HCT116 (cell line): ENCODE data around the gene ITLN1. TPM values are rescaled to one million over a fixed set of nuclear protein-coding genes. Genes with fewer than 3 reads are reported as not detected.

Source experiments
- ATAC-seq: fragments of 200-7000 bp; cut with Tn5 transposase; 2 replicates; pipeline ENCODE4 v1.9.1; 2020; ENCODE audit warnings: mild to moderate bottlenecking, moderate library complexity
- BruUV-seq: library from RNA; stranded (reverse); fragments of 400-500 nt; replicated peaks from 2 replicates; lab custom pipeline; 2021; lab: Mats Ljungman, UMichigan
- CTCF ChIA-PET: fragments of 300-600 bp; sonication (Branson Sonifier 250); formaldehyde crosslinking; loops from one replicate; lab custom pipeline; 2021; ENCODE audit warnings: antibody characterized with exemption; lab: Charles Lee
- POLR2A ChIA-PET: fragments of 300-600, 350-600 bp; sonication (Branson Sonifier 250); formaldehyde crosslinking; loops from one replicate; lab custom pipeline; 2021; ENCODE audit warnings: antibody characterized with exemption; lab: Charles Lee
- RAD21 ChIA-PET, 2 experiments: fragments of 300-600 bp; sonication (Branson Sonifier 250); formaldehyde crosslinking; loops; one replicate each; lab custom pipeline; 2023; ENCODE audit warnings: low total read pairs in 2 of 2; ENCODE audit not compliant: uncharacterized antibody in 2 of 2, unreplicated experiment in 2 of 2, low non-redundant PET in 1 of 2; lab: Charles Lee
- DNase-seq: peaks from one replicate; pipeline ENCODE4 v3.0.0-alpha.2; 2010; ENCODE audit warnings: low read depth, low spot score
- H2AFZ ChIP-seq: fragments of 200-600 bp; shearing (Covaris generic), sonication (generic); 2 replicates; pipeline ENCODE4 v1.6.1; 2017; ENCODE audit warnings: low read depth, mixed run types, mixed read lengths, antibody characterized with exemption, low read length; ENCODE audit not compliant: poor library complexity, severe bottlenecking
- H3K27ac ChIP-seq: 2 replicates; pipeline ENCODE4 v1.5.1; 2012; ENCODE audit warnings: low read depth, low read length
- H3K27me3 ChIP-seq: fragments of 200-600 bp; sonication (generic); 2 replicates; pipeline ENCODE4 v1.6.1; 2016; ENCODE audit warnings: mixed run types, low read length, mixed read lengths; ENCODE audit not compliant: insufficient read depth
- H3K36me3 ChIP-seq, 2 experiments: fragments of 200-500 bp in 1 of 2; fragments of 200-600 bp in 1 of 2; sonication (Bioruptor generic) in 1 of 2; sonication (generic) in 1 of 2; 2 replicates each; pipeline versions ENCODE4 v1.5.1 to v1.6.1; 2014 to 2016; ENCODE audit warnings: low read length in 2 of 2, inconsistent platforms in 1 of 2, mixed read lengths in 1 of 2, mixed run types in 1 of 2; ENCODE audit not compliant: insufficient read depth in 2 of 2, control insufficient read depth in 1 of 2
- H3K4me1 ChIP-seq, 2 experiments: fragments of 200-600 bp in 1 of 2; sonication (generic) in 1 of 2; 2 replicates each; pipeline versions ENCODE4 v1.5.1 to v1.6.1; 2012 to 2017; ENCODE audit warnings: low read length in 2 of 2, inconsistent platforms in 1 of 2, mild to moderate bottlenecking in 1 of 2, mixed read lengths in 1 of 2, mixed run types in 1 of 2, moderate library complexity in 1 of 2; ENCODE audit not compliant: insufficient read depth in 2 of 2, control insufficient read depth in 1 of 2
- H3K4me2 ChIP-seq: fragments of 200-600 bp; sonication (generic); 2 replicates; pipeline ENCODE4 v1.6.1; 2017; ENCODE audit warnings: mixed run types, low read length, mixed read lengths
- H3K4me3 ChIP-seq, 2 experiments: fragments of 200-600 bp in 1 of 2; sonication (generic) in 1 of 2; replicated peaks in 1 of 2; 2 replicates each; pipeline ENCODE4 v1.5.1; 2011 to 2016; ENCODE audit warnings: low read length in 2 of 2, control low read depth in 1 of 2, low read depth in 1 of 2, mild to moderate bottlenecking in 1 of 2, mixed read lengths in 1 of 2, mixed run types in 1 of 2
- H3K79me2 ChIP-seq: fragments of 200-600 bp; sonication (generic); 2 replicates; pipeline ENCODE4 v1.6.1; 2017; ENCODE audit warnings: mild to moderate bottlenecking, mixed run types, low read length, moderate library complexity, mixed read lengths; ENCODE audit not compliant: insufficient read depth
- H3K9ac ChIP-seq: fragments of 200-600 bp; sonication (generic); 2 replicates; pipeline ENCODE4 v1.6.1; 2016; ENCODE audit warnings: low read length, mixed read lengths
- H3K9me2 ChIP-seq: fragments of 200-600 bp; sonication (generic), shearing (Covaris generic); 2 replicates; pipeline ENCODE4 v1.6.1; 2017; ENCODE audit warnings: mixed run types, mild to moderate bottlenecking, moderate library complexity; ENCODE audit not compliant: insufficient read depth
- H3K9me3 ChIP-seq, 2 experiments: fragments of 200-500 bp in 1 of 2; fragments of 200-600 bp in 1 of 2; sonication (Bioruptor generic) in 1 of 2; sonication (generic) in 1 of 2; 2 replicates each; pipeline ENCODE4 v1.6.1; 2014 to 2017; ENCODE audit warnings: low read length in 2 of 2, mixed read lengths in 2 of 2, inconsistent platforms in 1 of 2, low read depth in 1 of 2, mild to moderate bottlenecking in 1 of 2, mixed run types in 1 of 2, moderate library complexity in 1 of 2; ENCODE audit not compliant: control insufficient read depth in 1 of 2, insufficient read depth in 1 of 2
- H4K20me1 ChIP-seq: fragments of 200-600 bp; sonication (generic), shearing (Covaris generic); 2 replicates; pipeline ENCODE4 v1.6.1; 2017; ENCODE audit warnings: mixed run types, mild to moderate bottlenecking, moderate library complexity; ENCODE audit not compliant: insufficient read depth
- CEBPB ChIP-seq: IDR thresholded peaks from 2 replicates; pipeline ENCODE4 v1.6.1; 2012; ENCODE audit warnings: low read depth
- ELF1 ChIP-seq: IDR thresholded peaks from 2 replicates; pipeline ENCODE4 v1.6.1; 2012; ENCODE audit warnings: low read depth, borderline replicate concordance
- FOSL1 ChIP-seq: IDR thresholded peaks from 2 replicates; pipeline ENCODE4 v1.6.1; 2012; ENCODE audit warnings: low read depth
- JUND ChIP-seq: IDR thresholded peaks from 2 replicates; pipeline ENCODE4 v1.6.1; 2012
- RAD21 ChIP-seq: IDR thresholded peaks from 2 replicates; pipeline ENCODE4 v1.6.1; 2012; ENCODE audit warnings: low read depth, mild to moderate bottlenecking
- SIN3A ChIP-seq: IDR thresholded peaks from 2 replicates; pipeline ENCODE4 v1.6.1; 2012; ENCODE audit warnings: low read depth
- SRF ChIP-seq: IDR thresholded peaks from 2 replicates; pipeline ENCODE4 v1.6.1; 2012; ENCODE audit warnings: low read depth
- ZFX ChIP-seq: fragments of 450-650 bp; IDR thresholded peaks from 2 replicates; pipeline ENCODE4 v1.6.1; 2017
- intact Hi-C: fragments of 100-400 bp; cut with micrococcal nuclease; formaldehyde crosslinking; loops from 2 replicates; pipeline ENCODE4 v1.10.0; 2022
- total RNA-seq: library from RNA; stranded (reverse); gene quantifications from one replicate; pipeline ENCODE4 v1.2.1, GENCODE V29; 2021; ENCODE audit not compliant: unreplicated experiment
- TF ChIP-seq, protein P1 (sequence below): IDR thresholded peaks from 2 replicates; pipeline ENCODE4 v1.6.1; 2012; ENCODE audit warnings: low read depth

The ITLN1 gene
- total RNA-seq, 1 experiment from 2014 or later, result not detected

DNA sequence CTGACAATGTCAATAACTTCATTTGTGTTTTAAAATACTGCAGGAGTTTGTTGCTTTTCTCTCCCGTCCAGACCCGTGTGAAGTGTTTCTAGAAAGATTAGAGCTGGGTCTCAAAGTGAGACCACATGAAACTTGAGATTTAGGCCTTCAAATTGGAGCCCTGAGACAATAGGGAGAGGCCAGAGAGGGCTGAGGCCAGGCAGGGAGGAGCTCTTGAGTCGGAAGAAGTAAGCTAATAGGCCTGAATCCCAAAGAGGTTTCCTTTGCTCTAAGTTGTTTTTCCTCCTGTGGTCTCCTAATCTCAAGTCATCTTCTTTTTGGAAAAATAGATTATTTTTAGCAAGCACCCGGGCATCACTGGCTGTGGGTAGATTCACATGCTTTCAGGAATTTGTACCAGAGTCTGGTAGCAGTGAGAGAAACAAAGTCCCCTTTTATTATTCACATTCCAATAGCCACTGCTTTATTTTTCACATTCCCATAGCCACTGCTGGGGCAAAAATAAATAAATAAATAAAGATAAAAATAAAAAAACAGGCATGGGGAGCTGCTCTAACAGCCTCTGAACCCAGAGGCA is 47.9 kb downstream of the ITLN1 start:
- 0 out of 4 replicates have a peak, but pooled peaks cover 0 to 3% of the 10 kb centered on the region in 2 experiments for H3K4me1 ChIP-seq
- H3K27ac ChIP-seq, result no peak overlapping the region
- no peaks in the 10 kb centered on the region for H3K36me3 ChIP-seq
- no peak overlapping the region for H3K4me3 ChIP-seq
- no peaks in the 10 kb centered on the region for H3K9me3 ChIP-seq
- H3K4me2 ChIP-seq, result no peak overlapping the region
- intact Hi-C loops, result loop anchor here (5.0 kb wide), 1 partner anchor 300 kb away; no protein-coding TSS in a partner anchor
- H2AFZ ChIP-seq, result no peak overlapping the region
- BruUV-seq, result no TSS peak
- CTCF ChIA-PET, result interaction anchor here (0.7 to 5.0 kb wide), 4 partner anchors 15 to 117 kb away, joined by 3 to 45 read pairs (median 6); partner anchors contain the start of gene ITLN2
- RAD21 ChIA-PET, result interaction anchor here in 1 of 2 experiments (0.6 to 0.8 kb wide), 2 partner anchors 114 to 157 kb away, joined by 3 to 5 read pairs; no protein-coding TSS in a partner anchor
- POLR2A ChIA-PET, result no interaction called here
- H4K20me1 ChIP-seq, result no peaks in the 10 kb centered on the region
- H3K9ac ChIP-seq, result no peak overlapping the region
- no peak for TF ChIP-seq RAD21
- no peak for TF ChIP-seq SIN3A
- TF ChIP-seq, protein P1, sequence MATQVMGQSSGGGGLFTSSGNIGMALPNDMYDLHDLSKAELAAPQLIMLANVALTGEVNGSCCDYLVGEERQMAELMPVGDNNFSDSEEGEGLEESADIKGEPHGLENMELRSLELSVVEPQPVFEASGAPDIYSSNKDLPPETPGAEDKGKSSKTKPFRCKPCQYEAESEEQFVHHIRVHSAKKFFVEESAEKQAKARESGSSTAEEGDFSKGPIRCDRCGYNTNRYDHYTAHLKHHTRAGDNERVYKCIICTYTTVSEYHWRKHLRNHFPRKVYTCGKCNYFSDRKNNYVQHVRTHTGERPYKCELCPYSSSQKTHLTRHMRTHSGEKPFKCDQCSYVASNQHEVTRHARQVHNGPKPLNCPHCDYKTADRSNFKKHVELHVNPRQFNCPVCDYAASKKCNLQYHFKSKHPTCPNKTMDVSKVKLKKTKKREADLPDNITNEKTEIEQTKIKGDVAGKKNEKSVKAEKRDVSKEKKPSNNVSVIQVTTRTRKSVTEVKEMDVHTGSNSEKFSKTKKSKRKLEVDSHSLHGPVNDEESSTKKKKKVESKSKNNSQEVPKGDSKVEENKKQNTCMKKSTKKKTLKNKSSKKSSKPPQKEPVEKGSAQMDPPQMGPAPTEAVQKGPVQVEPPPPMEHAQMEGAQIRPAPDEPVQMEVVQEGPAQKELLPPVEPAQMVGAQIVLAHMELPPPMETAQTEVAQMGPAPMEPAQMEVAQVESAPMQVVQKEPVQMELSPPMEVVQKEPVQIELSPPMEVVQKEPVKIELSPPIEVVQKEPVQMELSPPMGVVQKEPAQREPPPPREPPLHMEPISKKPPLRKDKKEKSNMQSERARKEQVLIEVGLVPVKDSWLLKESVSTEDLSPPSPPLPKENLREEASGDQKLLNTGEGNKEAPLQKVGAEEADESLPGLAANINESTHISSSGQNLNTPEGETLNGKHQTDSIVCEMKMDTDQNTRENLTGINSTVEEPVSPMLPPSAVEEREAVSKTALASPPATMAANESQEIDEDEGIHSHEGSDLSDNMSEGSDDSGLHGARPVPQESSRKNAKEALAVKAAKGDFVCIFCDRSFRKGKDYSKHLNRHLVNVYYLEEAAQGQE, result no peak
- no peak for TF ChIP-seq CEBPB
- no peak for TF ChIP-seq FOSL1
- TF ChIP-seq SRF, result no peak
- no peak for TF ChIP-seq ZFX
- TF ChIP-seq JUND, result no peak
- TF ChIP-seq ELF1, result no peak
- no peaks in the 10 kb centered on the region for H3K9me2 ChIP-seq
- no peaks in the 10 kb centered on the region for H3K79me2 ChIP-seq
- DNase-seq (no peak), ATAC-seq (no peak)
- H3K27me3 ChIP-seq, result peaks cover 5% of the 10 kb centered on the region; the same call in 1 of the 2 replicates
